Measurements from ENCODE around the gene CHIA.

GRCh38 chr1:111290104-111290503 is 547 bp upstream of the CHIA start:
- TF ChIP-seq POLR2A (IDR thresholded peaks at IDR 0.05): no peak
- TF ChIP-seq, protein P1, sequence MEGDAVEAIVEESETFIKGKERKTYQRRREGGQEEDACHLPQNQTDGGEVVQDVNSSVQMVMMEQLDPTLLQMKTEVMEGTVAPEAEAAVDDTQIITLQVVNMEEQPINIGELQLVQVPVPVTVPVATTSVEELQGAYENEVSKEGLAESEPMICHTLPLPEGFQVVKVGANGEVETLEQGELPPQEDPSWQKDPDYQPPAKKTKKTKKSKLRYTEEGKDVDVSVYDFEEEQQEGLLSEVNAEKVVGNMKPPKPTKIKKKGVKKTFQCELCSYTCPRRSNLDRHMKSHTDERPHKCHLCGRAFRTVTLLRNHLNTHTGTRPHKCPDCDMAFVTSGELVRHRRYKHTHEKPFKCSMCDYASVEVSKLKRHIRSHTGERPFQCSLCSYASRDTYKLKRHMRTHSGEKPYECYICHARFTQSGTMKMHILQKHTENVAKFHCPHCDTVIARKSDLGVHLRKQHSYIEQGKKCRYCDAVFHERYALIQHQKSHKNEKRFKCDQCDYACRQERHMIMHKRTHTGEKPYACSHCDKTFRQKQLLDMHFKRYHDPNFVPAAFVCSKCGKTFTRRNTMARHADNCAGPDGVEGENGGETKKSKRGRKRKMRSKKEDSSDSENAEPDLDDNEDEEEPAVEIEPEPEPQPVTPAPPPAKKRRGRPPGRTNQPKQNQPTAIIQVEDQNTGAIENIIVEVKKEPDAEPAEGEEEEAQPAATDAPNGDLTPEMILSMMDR (IDR thresholded peaks at IDR 0.05): no peak
